ENCODE data around the gene OTOP2.

OTOP2 gene

GRCh38 chr17:74921769-74922168 is 2.3 kb upstream of the OTOP2 start:
- TF ChIP-seq CTCF (IDR thresholded peaks at IDR 0.05; ENCODE audit: insufficient read depth, missing control alignments), result no peak
- DNase-seq (ENCODE audit: insufficient read length, low spot score) (no peak), FAIRE-seq (no peak)

- DNase-seq (ENCODE audit: insufficient read length, low spot score) (no peak), FAIRE-seq (no peak)
- no peak for TF ChIP-seq CTCF (IDR thresholded peaks at IDR 0.05; ENCODE audit: insufficient read depth, missing control alignments)
Observed at GRCh38 chr17:74922172-74922571, 1.9 kb upstream of the OTOP2 start.

- FAIRE-seq, result no peak
Observed at GRCh38 chr17:74922694-74923537, 1.2 kb upstream of the OTOP2 start, which contains the start of gene USH1G. Gene USH1G, minus strand, starts transcription at chr17:74923255. Its CDS starts 182 bp downstream, at chr17:74923073.

GRCh38 chr17:74923538-74924249 is 379 bp upstream of the OTOP2 start:
- DNase-seq (ENCODE audit: insufficient read length, low spot score), result peak; percentile 92
- peak; percentile 82 for TF ChIP-seq CTCF (IDR thresholded peaks at IDR 0.05; ENCODE audit: insufficient read depth, missing control alignments)
- no peak for FAIRE-seq

More at GRCh38 chr17:74922694-74923537, 1.2 kb upstream of the OTOP2 start, which contains the start of gene USH1G:
- DNase-seq (ENCODE audit: insufficient read length, low spot score), result peak; percentile 76
- no peak for TF ChIP-seq CTCF (IDR thresholded peaks at IDR 0.05; ENCODE audit: insufficient read depth, missing control alignments)

GRCh38 chr17:74925242-74925641 is 1.2 kb downstream of the OTOP2 start:
- no peak for DNase-seq (ENCODE audit: insufficient read length, low spot score)
- TF ChIP-seq CTCF (IDR thresholded peaks at IDR 0.05; ENCODE audit: insufficient read depth, missing control alignments), result no peak
- FAIRE-seq, result no peak

- no peak for DNase-seq (ENCODE audit: insufficient read length, low spot score)
- no peak for TF ChIP-seq CTCF (IDR thresholded peaks at IDR 0.05; ENCODE audit: insufficient read depth, missing control alignments)
- FAIRE-seq, result no peak
Observed at GRCh38 chr17:74928786-74929185, 4.7 kb downstream of the OTOP2 start.
